Measurements from ENCODE around the gene SPAG6.

The SPAG6 gene

DNA sequence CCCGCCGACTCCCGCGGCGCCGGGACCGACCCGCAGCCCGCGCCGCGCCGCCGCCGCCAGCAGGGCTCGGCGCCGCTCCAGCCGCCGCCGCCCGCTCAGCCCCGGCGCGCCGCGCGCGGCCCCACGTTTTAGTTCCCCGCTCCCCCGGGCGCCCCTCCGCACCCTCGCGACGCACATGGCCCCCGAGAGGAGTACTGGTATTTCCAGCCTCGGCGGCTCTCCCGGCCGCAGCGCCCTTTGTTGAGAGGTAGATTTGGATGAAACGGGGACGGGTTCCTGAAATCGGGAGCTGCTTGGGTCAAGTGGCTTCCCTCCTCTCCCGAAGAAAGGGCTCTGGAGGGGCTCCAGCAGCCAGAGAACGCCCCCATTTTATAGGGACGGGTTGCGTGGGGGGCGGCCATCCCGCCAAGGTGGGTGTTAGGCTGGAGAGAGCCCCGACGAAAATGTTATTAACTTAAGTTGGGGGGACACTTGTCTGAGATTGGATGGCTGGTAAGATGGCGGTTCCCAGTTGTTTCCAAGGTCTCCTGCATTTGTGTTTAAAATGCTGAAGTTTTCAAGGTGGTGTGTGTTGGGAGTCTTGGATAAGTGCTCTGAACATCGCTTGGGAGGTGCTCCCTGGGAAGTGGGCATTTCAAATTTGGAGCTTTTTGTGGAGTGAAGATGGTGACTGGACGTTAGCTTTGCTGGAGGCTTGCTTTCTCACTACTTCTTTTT, 23.2 kb upstream of the SPAG6 start:
- no peak for DNase-seq (ENCODE audit: low read depth in 3 of 3, low spot score in 1 of 3)

DNA sequence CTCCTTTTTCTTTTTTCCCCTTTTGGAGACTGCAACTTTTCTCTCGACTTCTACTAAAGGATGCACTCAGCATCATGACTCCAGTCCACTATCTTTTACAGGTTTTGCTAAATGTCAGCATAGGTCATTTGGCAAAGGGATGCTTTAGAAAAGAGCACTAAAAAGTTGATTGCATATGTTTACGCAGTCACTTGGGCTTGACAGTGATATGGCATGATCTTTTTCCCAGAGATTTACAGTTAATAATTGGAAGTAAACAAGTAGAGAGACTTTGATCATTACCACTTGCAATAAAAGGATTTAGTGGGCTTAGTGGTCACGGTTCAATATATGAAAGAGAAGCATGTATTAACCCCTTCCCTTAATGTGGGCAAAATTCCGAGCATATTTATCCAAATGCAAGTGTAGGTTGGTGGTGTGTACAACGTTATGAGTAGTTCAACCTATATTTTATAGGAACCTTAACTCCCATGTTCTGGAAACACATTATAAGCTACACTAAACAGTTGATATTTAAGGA, 22.6 kb upstream of the SPAG6 start:
- DNase-seq (ENCODE audit: low read depth in 3 of 3, low spot score in 1 of 3): no peak

GRCh38 chr10:22323538-22324305, 21.6 kb upstream of the SPAG6 start:
- DNase-seq (ENCODE audit: low read depth in 3 of 3, low spot score in 1 of 3): no peak

GRCh38 chr10:22324413-22324812, 20.9 kb upstream of the SPAG6 start:
- DNase-seq (ENCODE audit: low read depth in 3 of 3, low spot score in 1 of 3): no peak

DNA sequence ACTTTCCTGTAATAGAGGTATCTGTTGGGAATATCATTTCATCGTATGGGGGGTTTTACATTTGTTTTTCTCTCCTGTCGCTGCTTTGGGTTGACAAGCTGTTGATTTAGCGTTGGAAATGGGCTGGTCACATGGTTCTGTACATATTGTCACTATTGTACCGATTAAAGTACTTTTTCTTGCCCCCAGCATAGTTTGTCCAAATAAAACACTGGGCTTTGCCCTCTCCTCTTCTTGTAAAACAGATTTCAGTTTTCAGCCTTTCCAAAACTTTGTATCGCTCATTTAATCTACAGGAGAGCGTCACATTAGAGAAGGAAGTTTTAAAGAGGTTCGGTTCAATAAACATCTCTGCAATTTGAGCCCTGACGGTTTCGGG, 20.4 kb upstream of the SPAG6 start:
- DNase-seq (ENCODE audit: low read depth in 3 of 3, low spot score in 1 of 3): no peak

DNA sequence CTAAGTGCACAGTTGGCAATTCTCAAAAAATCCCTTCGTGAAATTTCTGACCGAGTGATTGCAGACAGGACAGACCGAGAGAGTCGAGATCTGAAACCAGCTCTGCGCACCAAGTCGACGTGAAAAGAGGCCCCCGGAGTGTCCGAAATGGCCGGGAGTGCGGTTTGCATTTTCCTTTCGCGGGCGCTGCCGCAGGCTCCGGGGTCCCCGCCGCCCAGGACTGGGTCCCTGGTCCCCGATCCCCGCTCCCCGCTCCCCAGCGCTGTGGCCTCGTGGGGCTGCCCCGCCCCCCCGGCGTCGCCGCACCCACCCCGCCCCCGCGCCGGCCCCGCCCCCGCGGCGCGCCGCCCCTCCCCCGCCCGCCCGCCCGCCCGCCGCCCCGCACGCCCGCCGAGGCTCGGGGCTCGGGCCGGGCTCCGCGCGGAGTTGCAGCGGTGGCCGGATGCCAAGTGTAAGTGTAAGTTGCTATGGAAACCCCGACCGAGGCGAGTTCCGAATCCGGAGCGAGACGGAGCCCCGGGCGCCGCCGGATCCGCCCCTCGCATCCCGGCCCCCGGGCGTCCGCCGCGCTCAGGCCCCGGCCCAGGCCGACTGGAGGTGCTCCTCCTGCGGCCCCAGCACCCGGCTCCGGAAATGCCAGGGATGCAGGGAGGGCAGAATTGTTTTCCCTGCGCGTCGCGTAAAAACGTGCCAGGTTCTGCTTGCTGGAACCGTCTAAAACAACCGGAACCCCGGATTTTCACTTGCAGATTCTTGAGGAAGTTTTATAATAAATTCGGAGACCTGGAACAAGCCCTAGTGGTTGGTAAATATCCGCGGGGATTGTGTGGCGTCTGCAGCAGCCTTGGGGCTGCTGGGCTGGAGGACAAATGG, 19.8 kb upstream of the SPAG6 start:
- peak; percentile 44 to 56 (median 52) for DNase-seq (ENCODE audit: low read depth in 3 of 3, low spot score in 1 of 3)

- DNase-seq (ENCODE audit: low read depth in 3 of 3, low spot score in 1 of 3): no peak
Observed at GRCh38 chr10:22326145-22326702, 19.1 kb upstream of the SPAG6 start.

DNA sequence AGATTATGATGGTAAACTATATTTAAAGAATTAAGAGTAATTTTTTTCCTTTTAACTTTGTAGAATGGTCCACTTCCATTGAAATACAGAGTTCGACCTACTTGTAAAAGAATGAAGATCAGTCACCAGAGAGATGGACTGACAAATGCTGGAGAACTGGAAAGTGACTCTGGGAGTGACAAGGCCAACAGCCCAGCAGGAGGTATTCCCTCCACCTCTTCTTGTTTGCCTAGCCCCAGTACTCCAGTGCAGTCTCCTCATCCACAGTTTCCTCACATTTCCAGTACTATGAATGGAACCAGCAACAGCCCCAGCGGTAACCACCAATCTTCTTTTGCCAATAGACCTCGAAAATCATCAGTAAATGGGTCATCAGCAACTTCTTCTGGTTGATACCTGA, 16.1 kb upstream of the SPAG6 start:
- DNase-seq (ENCODE audit: low read depth in 3 of 3, low spot score in 1 of 3): no peak

DNA sequence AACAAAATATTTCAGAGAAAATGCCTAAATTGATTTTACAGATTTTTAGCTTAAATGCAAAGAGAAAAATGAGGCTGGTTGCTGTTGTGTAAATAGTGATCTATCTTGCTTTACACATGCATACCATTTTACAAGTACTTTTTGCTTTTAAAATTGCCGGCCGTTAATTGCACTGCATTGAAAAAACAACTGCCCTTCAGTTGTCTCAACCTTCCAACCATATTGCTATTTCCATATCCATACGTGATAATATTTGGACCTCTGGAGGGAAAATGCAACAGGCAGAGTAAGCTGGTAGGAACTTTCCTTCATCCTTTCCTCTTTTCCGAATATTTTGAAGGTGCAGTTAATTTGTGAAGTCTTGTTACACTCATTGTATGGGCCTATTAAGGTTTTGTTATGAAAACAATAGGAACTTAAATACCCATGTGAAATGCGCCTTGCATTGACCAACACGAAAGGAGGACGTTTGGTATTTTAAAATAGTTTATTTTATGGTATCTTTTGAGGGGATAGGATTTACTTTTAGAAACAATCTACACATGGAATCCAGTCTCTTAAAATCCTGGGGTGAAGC, 13.1 kb upstream of the SPAG6 start:
- no peak for DNase-seq (ENCODE audit: low read depth in 3 of 3, low spot score in 1 of 3)

DNA sequence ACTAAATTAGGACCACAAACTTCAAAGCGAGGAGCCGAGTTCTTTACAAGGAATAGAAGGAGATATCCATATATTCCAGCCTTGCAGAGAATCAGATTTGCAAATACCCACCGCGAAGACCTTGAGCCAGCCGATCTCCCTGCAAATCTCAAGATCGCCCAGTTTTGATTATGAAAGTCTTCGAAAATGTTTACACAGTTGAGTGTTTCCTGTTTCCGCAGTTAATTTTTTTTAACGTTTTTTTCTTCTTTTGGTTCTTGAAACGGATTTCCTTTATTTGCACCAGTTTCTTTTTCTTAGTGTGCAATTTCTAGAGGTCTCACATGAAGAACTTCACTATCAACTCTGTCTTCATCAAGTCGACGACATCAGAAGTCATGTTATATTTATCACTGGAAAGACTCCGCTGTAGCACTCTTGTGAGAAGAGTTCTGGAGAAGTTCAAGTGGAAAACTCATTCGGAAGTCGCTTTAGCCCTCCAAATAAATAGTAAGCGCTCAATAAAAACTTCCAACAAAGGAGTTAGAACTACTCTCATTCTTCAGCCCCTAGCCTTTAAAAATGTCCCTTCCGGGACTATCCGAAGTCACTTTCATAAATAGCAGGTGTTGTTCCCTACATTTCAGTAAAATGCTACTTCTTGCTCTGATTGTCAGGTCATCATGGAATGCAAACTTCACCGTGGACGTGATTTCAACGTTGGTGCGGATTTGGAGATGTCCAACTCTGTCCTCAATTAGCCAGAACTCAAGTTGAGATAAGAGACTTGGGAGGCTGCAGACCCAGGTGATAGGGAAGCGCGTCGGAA, 11.9 kb upstream of the SPAG6 start:
- no peak for DNase-seq (ENCODE audit: low read depth in 3 of 3, low spot score in 1 of 3)

- DNase-seq (ENCODE audit: low read depth in 3 of 3, low spot score in 1 of 3): no peak
Observed at GRCh38 chr10:22333975-22334282, 11.4 kb upstream of the SPAG6 start.

DNA sequence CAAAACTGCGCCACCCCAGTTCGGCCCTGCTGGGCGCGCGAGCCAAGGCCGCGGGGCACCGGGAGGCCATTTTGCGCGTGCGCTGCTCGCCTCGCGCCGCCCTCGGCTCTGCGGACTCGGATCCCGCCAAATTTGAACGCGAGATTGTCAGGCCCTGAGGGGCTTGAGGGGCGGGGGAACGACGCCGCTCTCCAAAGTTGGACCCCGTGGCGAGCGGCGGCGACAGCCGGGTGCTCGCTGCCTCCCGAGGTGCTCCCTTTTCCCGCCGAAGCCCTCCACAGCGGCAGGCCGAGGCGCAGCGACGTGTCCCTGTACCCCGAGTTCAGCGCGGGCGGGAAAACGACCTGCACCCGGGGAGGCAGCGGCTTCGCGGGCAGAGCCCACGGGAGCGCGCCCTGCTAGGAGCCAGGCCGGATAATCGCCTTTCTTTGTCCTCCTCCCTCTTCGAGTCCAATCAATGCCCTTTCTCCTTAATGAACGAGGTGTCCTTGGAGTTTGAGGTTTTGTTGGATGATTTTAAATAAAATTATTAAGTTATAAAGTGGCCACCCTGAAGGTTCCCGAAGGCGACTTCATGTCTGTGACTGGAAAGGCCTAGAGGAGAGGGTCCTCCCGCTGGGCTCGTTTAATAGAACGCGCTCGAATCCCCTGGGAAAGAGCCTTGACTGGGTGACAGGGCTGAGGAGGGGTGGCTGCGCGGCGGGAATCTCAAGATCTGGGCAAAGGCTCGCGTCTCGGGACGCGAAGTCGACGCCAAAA, 10.7 kb upstream of the SPAG6 start:
- DNase-seq (ENCODE audit: low read depth in 3 of 3, low spot score in 1 of 3): no peak

GRCh38 chr10:22335173-22335933, 9.9 kb upstream of the SPAG6 start:
- peak in 1 of 3 donors; percentile 43 for DNase-seq (ENCODE audit: low read depth in 3 of 3, low spot score in 1 of 3)

- DNase-seq (ENCODE audit: low read depth in 3 of 3, low spot score in 1 of 3): no peak
Observed at GRCh38 chr10:22338185-22338900, 7.0 kb upstream of the SPAG6 start.

GRCh38 chr10:22338931-22339330, 6.4 kb upstream of the SPAG6 start:
- no peak for DNase-seq (ENCODE audit: low read depth in 3 of 3, low spot score in 1 of 3)

GRCh38 chr10:22339761-22340328, 5.5 kb upstream of the SPAG6 start:
- no peak for DNase-seq (ENCODE audit: low read depth in 3 of 3, low spot score in 1 of 3)

- peak in 1 of 3 donors; percentile 39 for DNase-seq (ENCODE audit: low read depth in 3 of 3, low spot score in 1 of 3)
Observed at GRCh38 chr10:22340329-22341189, 4.7 kb upstream of the SPAG6 start.
